ENCODE results near the gene TRIM65.

Gene TRIM65

GRCh38 chr17:75917141-75917916 is 20.6 kb upstream of the TRIM65 start:
- no peak for DNase-seq (ENCODE audit: low read depth in 2 of 3, low spot score in 1 of 3)

GRCh38 chr17:75915268-75915667 is 18.5 kb upstream of the TRIM65 start:
- no peak for DNase-seq (ENCODE audit: low read depth in 2 of 3, low spot score in 1 of 3)

GRCh38 chr17:75914643-75915267 is 18.0 kb upstream of the TRIM65 start:
- DNase-seq (ENCODE audit: low read depth in 2 of 3, low spot score in 1 of 3), result no peak

- no peak for DNase-seq (ENCODE audit: low read depth in 2 of 3, low spot score in 1 of 3)
Measured at GRCh38 chr17:75913537-75914210, 16.9 kb upstream of the TRIM65 start.

- DNase-seq (ENCODE audit: low read depth in 2 of 3, low spot score in 1 of 3), result no peak
Measured at GRCh38 chr17:75910699-75911098, 13.9 kb upstream of the TRIM65 start.

GRCh38 chr17:75909812-75910274 is 13.1 kb upstream of the TRIM65 start:
- DNase-seq (ENCODE audit: low read depth in 2 of 3, low spot score in 1 of 3), result no peak

GRCh38 chr17:75909051-75909811 is 12.5 kb upstream of the TRIM65 start:
- DNase-seq (ENCODE audit: low read depth in 2 of 3, low spot score in 1 of 3), result no peak

GRCh38 chr17:75908201-75908600 is 11.4 kb upstream of the TRIM65 start:
- no peak for DNase-seq (ENCODE audit: low read depth in 2 of 3, low spot score in 1 of 3)

- DNase-seq (ENCODE audit: low read depth in 2 of 3, low spot score in 1 of 3), result no peak
Measured at GRCh38 chr17:75906143-75906884, 9.6 kb upstream of the TRIM65 start.

- peak; percentile 92 to 94 (median 94) for DNase-seq (ENCODE audit: low read depth in 2 of 3, low spot score in 1 of 3)
Measured at GRCh38 chr17:75904749-75905521, 8.2 kb upstream of the TRIM65 start, which contains the start of gene MRPL38. Gene MRPL38 (minus strand): TSS chr17:75904884. CDS start chr17:75904875, 9 bp downstream.

GRCh38 chr17:75902406-75902805 is 5.7 kb upstream of the TRIM65 start:
- DNase-seq (ENCODE audit: low read depth in 2 of 3, low spot score in 1 of 3), result no peak

- DNase-seq (ENCODE audit: low read depth in 2 of 3, low spot score in 1 of 3), result no peak
Measured at GRCh38 chr17:75901727-75902126, 5.0 kb upstream of the TRIM65 start.

- no peak for DNase-seq (ENCODE audit: low read depth in 2 of 3, low spot score in 1 of 3)
Measured at GRCh38 chr17:75900691-75901533, 4.2 kb upstream of the TRIM65 start.

GRCh38 chr17:75899767-75900468 is 3.2 kb upstream of the TRIM65 start:
- no peak for DNase-seq (ENCODE audit: low read depth in 2 of 3, low spot score in 1 of 3)

- DNase-seq (ENCODE audit: low read depth in 2 of 3, low spot score in 1 of 3), result no peak
Measured at GRCh38 chr17:75899353-75899752, 2.6 kb upstream of the TRIM65 start.

GRCh38 chr17:75898791-75899190 is 2.0 kb upstream of the TRIM65 start:
- DNase-seq (ENCODE audit: low read depth in 2 of 3, low spot score in 1 of 3), result no peak

- no peak for DNase-seq (ENCODE audit: low read depth in 2 of 3, low spot score in 1 of 3)
Measured at GRCh38 chr17:75898065-75898464, 1.3 kb upstream of the TRIM65 start.
